K562 (cell line): ENCODE data around the gene BANK1. TPM values are rescaled to one million over a fixed set of nuclear protein-coding genes. Genes with fewer than 3 reads are reported as not detected.

Source experiments
- ATAC-seq: fragments of 200-7000 bp; cut with Tn5 transposase; 3 replicates; pipeline ENCODE4 v1.9.1; 2020; ENCODE audit warnings: moderate library complexity
- BruUV-seq: library from RNA; stranded (reverse); fragments of 400-500 nt; replicated peaks from 2 replicates; lab custom pipeline; 2021; lab: Mats Ljungman, UMichigan
- CTCF ChIA-PET: fragments of 300-600 bp; formaldehyde crosslinking; extraction: SDS; loops from one replicate; lab custom pipeline; 2021; ENCODE audit warnings: low intra/inter-chr PET ratio; lab: Yijun Ruan, JAX
- POLR2A ChIA-PET: fragments of 300-600, 350-650 bp; sonication (Branson Sonifier 250); formaldehyde crosslinking; extraction: SDS; loops from one replicate; lab custom pipeline; 2021; ENCODE audit warnings: antibody characterized with exemption, inconsistent platforms; lab: Yijun Ruan, JAX
- DNase-seq, 4 experiments: peaks; one replicate each; pipeline versions ENCODE4 v3.0.0 to v3.0.0-alpha.2; 2011 to 2018; ENCODE audit warnings: low spot score in 3 of 4, mixed read lengths in 3 of 4; ENCODE audit errors: extremely low read depth in 1 of 4
- FAIRE-seq: peaks from 2 replicates; lab custom pipeline; 2011; peaks lifted over from hg19 to GRCh38; lab: Jason Lieb, UNC
- H2AFZ ChIP-seq: 2 replicates; pipeline ENCODE4 v1.6.0; 2011; ENCODE audit warnings: low read depth, low read length, control low read depth, inconsistent platforms
- H3K27ac ChIP-seq: fragments of 200-600 bp; 3 replicates; pipeline ENCODE4 v1.8.0; 2011; ENCODE audit warnings: low read depth, mild to moderate bottlenecking, control low read depth, inconsistent platforms, low read length, moderate library complexity, mixed read lengths; ENCODE audit errors: extremely low read depth
- H3K27me3 ChIP-seq, 2 experiments: fragments of 300-600 bp in 1 of 2; 2 replicates in 1 of 2; 3 replicates in 1 of 2; pipeline versions ENCODE4 v1.6.0 to v1.8.0; 2011; ENCODE audit warnings: inconsistent platforms in 2 of 2, low read length in 2 of 2, mild to moderate bottlenecking in 1 of 2, mixed read lengths in 1 of 2, moderate library complexity in 1 of 2; ENCODE audit not compliant: control insufficient read depth in 2 of 2, insufficient read depth in 2 of 2
- H3K36me3 ChIP-seq: fragments of 300-600 bp; 3 replicates; pipeline ENCODE4 v1.8.0; 2011; ENCODE audit warnings: mild to moderate bottlenecking, low read length, inconsistent platforms; ENCODE audit not compliant: control insufficient read depth, insufficient read depth
- H3K4me1 ChIP-seq, 2 experiments: fragments of 200-600 bp in 1 of 2; replicated peaks in 1 of 2; 2 replicates in 1 of 2; 3 replicates in 1 of 2; pipeline versions ENCODE4 v1.5.1 to v1.8.0; 2011; ENCODE audit warnings: inconsistent platforms in 2 of 2, low read length in 2 of 2, mild to moderate bottlenecking in 1 of 2, mixed read lengths in 1 of 2, moderate library complexity in 1 of 2; ENCODE audit not compliant: control insufficient read depth in 2 of 2, insufficient read depth in 2 of 2
- H3K4me2 ChIP-seq: 2 replicates; pipeline ENCODE4 v1.6.1; 2011; ENCODE audit warnings: low read length, control low read depth, inconsistent platforms, mixed read lengths; ENCODE audit not compliant: insufficient read depth
- H3K4me3 ChIP-seq: fragments of 200-600 bp; sonication (generic), shearing (Covaris generic); 2 replicates; pipeline ENCODE4 v1.5.1; 2016; ENCODE audit warnings: control low read depth, inconsistent platforms
- H3K79me2 ChIP-seq: fragments of 200-600 bp; 3 replicates; pipeline ENCODE4 v1.8.0; 2011; ENCODE audit warnings: low read length, inconsistent platforms; ENCODE audit not compliant: control insufficient read depth, insufficient read depth
- H3K9ac ChIP-seq, 2 experiments: 2 replicates each; pipeline versions ENCODE4 v1.6.0 to v1.6.1; 2011; ENCODE audit warnings: low read depth in 2 of 2, low read length in 2 of 2, control low read depth in 1 of 2, inconsistent platforms in 1 of 2, mild to moderate bottlenecking in 1 of 2, mixed read lengths in 1 of 2; ENCODE audit not compliant: insufficient read depth in 1 of 2
- H3K9me1 ChIP-seq: one replicate; pipeline ENCODE4 v1.6.0; 2011; ENCODE audit warnings: inconsistent platforms, mild to moderate bottlenecking, low read length, moderate library complexity; ENCODE audit not compliant: control insufficient read depth, insufficient read depth
- H3K9me3 ChIP-seq: replicated peaks from 2 replicates; pipeline ENCODE4 v1.5.1; 2011; ENCODE audit warnings: low read depth, low read length, inconsistent platforms; ENCODE audit not compliant: control insufficient read depth, insufficient read depth
- H4K20me1 ChIP-seq: replicated peaks from 2 replicates; pipeline ENCODE4 v1.6.1; 2011; ENCODE audit warnings: low read length, inconsistent platforms, mixed read lengths; ENCODE audit not compliant: control insufficient read depth, insufficient read depth
- CEBPG ChIP-seq, 3 experiments: fragments of 200-800 bp in 1 of 3; sonication (Bioruptor generic) in 1 of 3; sonication (generic) in 1 of 3; formaldehyde crosslinking in 1 of 3; IDR thresholded peaks in 2 of 3; conservative IDR thresholded peaks in 1 of 3; 2 replicates each; pipeline versions ENCODE4 v1.6.1 to v1.8.0; 2016 to 2022; ENCODE audit warnings: missing compliant biosample characterization in 2 of 3, missing genetic modification characterization in 2 of 3, mild to moderate bottlenecking in 1 of 3, missing genetic modification reagents in 1 of 3
- DLX4 ChIP-seq: fragments of 250-450 bp; sonication (Bioruptor Pico); IDR thresholded peaks from 2 replicates; pipeline ENCODE4 v1.6.1; 2021; ENCODE audit warnings: mild to moderate bottlenecking
- NEUROD1 ChIP-seq: fragments of 150-350 bp; IDR thresholded peaks from 2 replicates; pipeline ENCODE4 v1.6.1; 2014; ENCODE audit warnings: borderline replicate concordance, low read length, low read depth; ENCODE audit not compliant: partially characterized antibody
- NFIX ChIP-seq: fragments of 250-450 bp; sonication (Bioruptor Pico); IDR thresholded peaks from 2 replicates; pipeline ENCODE4 v1.4.0; 2020; ENCODE audit warnings: low read depth, mild to moderate bottlenecking, moderate library complexity
- NRF1 ChIP-seq, 2 experiments: fragments of 450-650 bp; IDR thresholded peaks in 1 of 2; conservative IDR thresholded peaks in 1 of 2; 2 replicates each; pipeline ENCODE4 v1.6.1; 2014; ENCODE audit warnings: mild to moderate bottlenecking in 2 of 2
- NUFIP1 ChIP-seq: fragments of 450-650 bp; IDR thresholded peaks from 2 replicates; pipeline ENCODE4 v1.6.1; 2018; ENCODE audit not compliant: partially characterized antibody
- SRSF9 ChIP-seq: fragments of 200-400 bp; formaldehyde crosslinking; IDR thresholded peaks from 2 replicates; pipeline ENCODE4 v1.6.1; 2017; ENCODE audit warnings: low read depth, low read length, borderline replicate concordance
- TBP ChIP-seq: optimal IDR thresholded peaks from 2 replicates; pipeline ENCODE3; 2011; ENCODE audit warnings: low read depth, low read length, improper control_type of control experiment
- WGBS: fragments of 100-300 bp; shearing (Covaris generic); methylation state at CpG from one replicate; pipeline ENCODE4 v1.1.6; 2016; ENCODE audit warnings: low coverage, mixed read lengths; ENCODE audit not compliant: insufficient coverage; ENCODE audit errors: missing lambda C conversion rate; 5-methylcytosine and 5-hydroxymethylcytosine counted together
- in situ Hi-C: fragments of 300-500 bp; cut with MboI; formaldehyde crosslinking; loops from 4 replicates; pipeline ENCODE4 v1.15.0; 2018; ENCODE audit warnings: inconsistent platforms, mixed read lengths
- intact Hi-C: fragments of 100-400 bp; cut with micrococcal nuclease; formaldehyde crosslinking; loops from 2 replicates; pipeline ENCODE4 v1.14.2; 2022
- polyA plus RNA-seq, 8 experiments: library from polyadenylated mRNA; depleted of rRNA in 4 of 8; stranded (reverse) in 5 of 8; unstranded in 3 of 8; fragments of >200 nt; fragmentation: Nextera tagmentation in 2 of 8; fragmentation: Illumina TruSeq in 1 of 8; extraction: Ambion mirVana in 2 of 8; extraction: Trizol in 1 of 8; gene quantifications; 2 replicates each; pipeline versions ENCODE4 v1.2.1 to v1.2.3, GENCODE V29; 2011 to 2014; ENCODE audit warnings: inconsistent platforms in 1 of 8, missing spikeins in 1 of 8
- total RNA-seq, 7 experiments: library from RNA; depleted of rRNA in 6 of 7; stranded (reverse); fragments of >200 nt in 6 of 7; fragmentation: Illumina TruSeq in 2 of 7; extraction: Trizol in 2 of 7; gene quantifications; 2 replicates each; pipeline versions ENCODE4 v1.2.1 to v1.2.3, GENCODE V29; 2011 to 2021; ENCODE audit warnings: low replicate concordance in 1 of 7
- TF ChIP-seq, protein P1 (sequence below): fragments of 250-450 bp; sonication (Bioruptor Pico); IDR thresholded peaks from 2 replicates; pipeline ENCODE4 v1.5.0; 2021; ENCODE audit warnings: mild to moderate bottlenecking, moderate library complexity

Gene BANK1
- total and polyA plus RNA-seq, 9 of the 15 experiments (the other 6 are each of a cell fraction or from before 2014, with no cell fraction given), result not detected

DNA sequence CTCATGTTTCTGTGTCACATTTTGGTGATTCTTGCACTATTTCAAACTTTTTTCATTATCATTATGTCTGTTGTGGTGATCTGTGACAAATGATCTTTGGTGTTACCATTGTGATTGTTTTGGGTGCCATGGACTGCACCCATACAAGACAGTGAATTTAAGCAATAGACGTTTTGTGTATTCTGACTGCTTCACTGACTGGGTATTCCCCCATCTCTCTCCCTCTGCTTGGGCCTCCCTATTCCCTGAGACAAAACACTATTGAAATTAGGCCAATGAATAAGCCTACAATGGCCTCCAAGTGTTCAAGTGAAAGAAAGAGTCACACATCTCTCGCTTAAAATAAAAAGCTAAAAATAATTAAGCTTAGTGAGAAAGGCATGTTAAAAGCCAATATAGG lies 60.2 kb downstream of the BANK1 start:
- intact Hi-C loops, result no loop called here
- no peak for DNase-seq
- H3K4me1 ChIP-seq, result no peaks in the 10 kb centered on the region
- WGBS, result 0% methylated on average over 2 of the region's 2 CpGs
- H3K27me3 ChIP-seq, result no peaks in the 10 kb centered on the region
- no peak overlapping the region for H3K27ac ChIP-seq
- H3K4me2 ChIP-seq, result no peak overlapping the region
- H3K9ac ChIP-seq, result no peak overlapping the region
- H3K4me3 ChIP-seq, result no peak overlapping the region
- no peak for TF ChIP-seq TBP
- TF ChIP-seq DLX4 (CRISPR knock-in tag), result no peak
- no peak for TF ChIP-seq SRSF9
- no peak for TF ChIP-seq NUFIP1
- no peak for TF ChIP-seq NEUROD1
- TF ChIP-seq, all 486 proteins: peak for 0
- ChIA-PET POLR2A (no interaction called here), CTCF (no interaction called here)
- H3K36me3 ChIP-seq, result no peaks in the 10 kb centered on the region
- H3K79me2 ChIP-seq, result no peaks in the 10 kb centered on the region
- H4K20me1 ChIP-seq, result no peaks in the 10 kb centered on the region
- in situ Hi-C loops, result no loop called here
- no peak overlapping the region for H2AFZ ChIP-seq
- ATAC-seq (no peak), FAIRE-seq (no peak)
- H3K9me1 ChIP-seq, result no peaks in the 10 kb centered on the region
- no peaks in the 10 kb centered on the region; the same call in 1 of the 2 replicates for H3K9me3 ChIP-seq
- no TSS peak for BruUV-seq

- no peak overlapping the region for H3K9ac ChIP-seq
- H3K4me1 ChIP-seq, result no peaks in the 10 kb centered on the region
- H3K27me3 ChIP-seq, result no peaks in the 10 kb centered on the region
- 0% methylated on average over 3 of the region's 3 CpGs for WGBS
- FAIRE-seq (no peak), ATAC-seq (no peak), DNase-seq (no peak)
- no peaks in the 10 kb centered on the region; the same call in 1 of the 2 replicates for H3K9me3 ChIP-seq
- no peak overlapping the region for H3K27ac ChIP-seq
- no peak overlapping the region for H2AFZ ChIP-seq
- CTCF ChIA-PET, result no interaction called here
- intact Hi-C loops, result no loop called here
- no peaks in the 10 kb centered on the region for H3K79me2 ChIP-seq
- no peaks in the 10 kb centered on the region for H3K36me3 ChIP-seq
- in situ Hi-C loops, result no loop called here
- no peaks in the 10 kb centered on the region for H4K20me1 ChIP-seq
- BruUV-seq, result no TSS peak
- POLR2A ChIA-PET, result no interaction called here
- no peaks in the 10 kb centered on the region for H3K9me1 ChIP-seq
- no peak overlapping the region for H3K4me2 ChIP-seq
- H3K4me3 ChIP-seq, result no peak overlapping the region
- TF ChIP-seq CEBPG (CRISPR knock-in tag; IDR thresholded peaks at IDR 0.05), result no peak
- no peak for TF ChIP-seq CEBPG (tag; conservative IDR thresholded peaks at IDR 0.05 in 1 of 2, IDR thresholded peaks at IDR 0.05 in 1 of 2)
- TF ChIP-seq, protein P1, sequence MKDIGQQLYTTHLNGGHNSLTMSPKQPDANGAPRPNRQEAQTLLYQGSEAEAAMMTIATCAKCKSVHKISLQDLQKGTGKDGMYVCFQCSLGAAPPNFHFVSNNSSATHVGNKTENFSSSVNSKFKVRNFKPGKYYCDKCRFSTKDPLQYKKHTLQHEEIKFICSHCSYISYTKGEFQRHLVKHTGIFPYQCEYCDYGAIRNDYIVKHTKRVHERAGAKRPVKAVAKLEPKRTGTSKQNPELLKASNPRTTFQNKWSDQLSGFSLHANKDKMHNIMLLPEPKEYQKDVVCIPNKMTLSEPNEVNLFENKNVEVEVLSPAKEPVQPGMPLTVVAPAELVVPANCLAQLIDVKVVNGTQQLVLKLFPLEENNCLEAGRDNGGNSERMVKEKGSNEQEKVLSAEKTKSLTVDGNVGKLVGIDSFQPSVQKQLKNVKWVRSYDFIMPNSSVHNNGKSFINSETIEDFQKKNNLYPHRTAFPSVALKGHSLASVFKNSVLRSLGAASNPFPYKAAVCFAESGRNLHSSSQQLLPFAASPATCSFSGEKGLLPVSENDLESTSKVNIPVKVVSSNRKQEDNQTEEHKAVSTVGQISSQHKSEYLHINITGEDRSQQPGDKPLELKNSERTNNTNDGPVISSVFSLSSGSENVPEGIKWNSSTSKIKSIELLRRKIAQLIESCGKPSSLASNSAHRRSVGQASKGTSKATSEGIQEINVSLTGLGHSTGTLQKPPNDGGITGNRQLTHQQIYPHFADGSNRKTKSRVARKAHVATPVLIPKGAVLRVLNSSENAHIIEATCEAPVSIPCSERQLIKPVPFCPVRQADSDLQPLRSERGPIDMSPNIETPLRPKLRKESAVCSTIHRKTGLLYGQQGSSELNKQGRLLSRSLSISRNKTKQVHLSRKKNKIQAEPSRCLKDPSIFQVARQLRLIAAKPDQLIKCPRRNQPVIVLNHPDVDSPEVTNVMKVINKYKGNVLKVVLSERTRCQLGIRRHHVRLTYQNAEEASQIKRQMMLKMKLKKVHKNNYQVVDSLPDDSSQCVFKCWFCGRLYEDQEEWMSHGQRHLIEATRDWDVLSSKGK (CRISPR knock-in tag), result no peak
- TF ChIP-seq NRF1 (conservative IDR thresholded peaks at IDR 0.05 in 1 of 2, IDR thresholded peaks at IDR 0.05 in 1 of 2), result no peak
- TF ChIP-seq NFIX (CRISPR knock-in tag), result no peak
Observed at GRCh38 chr4:101851672-101852071, 61.1 kb downstream of the BANK1 start.
